Choroid plexus epithelial cell (primary cell): ENCODE measurements around the gene TTC1.

Experiments used
- DNase-seq: peaks from one replicate; pipeline ENCODE4 v3.0.0-alpha.2; 2010; ENCODE audit warnings: low read depth
- H3K4me3 ChIP-seq: 2 replicates; pipeline ENCODE4 v1.5.1; 2011; ENCODE audit warnings: low read depth, mild to moderate bottlenecking, control low read depth, low read length, moderate library complexity
- TF ChIP-seq, protein P1 (sequence below): conservative IDR thresholded peaks from 2 replicates; pipeline ENCODE4 v1.5.1; 2011; ENCODE audit warnings: low read depth, mild to moderate bottlenecking, control low read depth, inconsistent platforms, low read length, moderate library complexity

The TTC1 gene

DNA sequence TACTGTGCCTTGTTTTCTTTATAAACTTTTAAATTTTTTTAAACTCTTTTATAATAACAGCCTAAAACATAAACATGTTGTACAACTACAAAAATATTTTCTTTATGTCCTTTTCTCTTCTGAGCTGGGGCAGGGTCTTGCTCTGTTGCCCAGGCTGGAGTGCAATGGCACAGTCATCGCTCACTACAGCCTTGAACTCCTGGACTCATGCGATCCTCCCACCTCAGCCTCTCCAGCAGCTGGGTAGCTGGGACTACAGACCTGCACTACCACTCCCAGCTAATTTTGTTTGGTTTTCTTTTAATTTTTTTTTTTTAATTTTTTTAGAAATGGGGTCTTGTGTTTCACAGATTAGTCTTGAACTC lies 31.5 kb downstream of the TTC1 start:
- TF ChIP-seq, protein P1, sequence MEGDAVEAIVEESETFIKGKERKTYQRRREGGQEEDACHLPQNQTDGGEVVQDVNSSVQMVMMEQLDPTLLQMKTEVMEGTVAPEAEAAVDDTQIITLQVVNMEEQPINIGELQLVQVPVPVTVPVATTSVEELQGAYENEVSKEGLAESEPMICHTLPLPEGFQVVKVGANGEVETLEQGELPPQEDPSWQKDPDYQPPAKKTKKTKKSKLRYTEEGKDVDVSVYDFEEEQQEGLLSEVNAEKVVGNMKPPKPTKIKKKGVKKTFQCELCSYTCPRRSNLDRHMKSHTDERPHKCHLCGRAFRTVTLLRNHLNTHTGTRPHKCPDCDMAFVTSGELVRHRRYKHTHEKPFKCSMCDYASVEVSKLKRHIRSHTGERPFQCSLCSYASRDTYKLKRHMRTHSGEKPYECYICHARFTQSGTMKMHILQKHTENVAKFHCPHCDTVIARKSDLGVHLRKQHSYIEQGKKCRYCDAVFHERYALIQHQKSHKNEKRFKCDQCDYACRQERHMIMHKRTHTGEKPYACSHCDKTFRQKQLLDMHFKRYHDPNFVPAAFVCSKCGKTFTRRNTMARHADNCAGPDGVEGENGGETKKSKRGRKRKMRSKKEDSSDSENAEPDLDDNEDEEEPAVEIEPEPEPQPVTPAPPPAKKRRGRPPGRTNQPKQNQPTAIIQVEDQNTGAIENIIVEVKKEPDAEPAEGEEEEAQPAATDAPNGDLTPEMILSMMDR = no peak
- no peak for DNase-seq
- H3K4me3 ChIP-seq = no peak overlapping the region

DNA sequence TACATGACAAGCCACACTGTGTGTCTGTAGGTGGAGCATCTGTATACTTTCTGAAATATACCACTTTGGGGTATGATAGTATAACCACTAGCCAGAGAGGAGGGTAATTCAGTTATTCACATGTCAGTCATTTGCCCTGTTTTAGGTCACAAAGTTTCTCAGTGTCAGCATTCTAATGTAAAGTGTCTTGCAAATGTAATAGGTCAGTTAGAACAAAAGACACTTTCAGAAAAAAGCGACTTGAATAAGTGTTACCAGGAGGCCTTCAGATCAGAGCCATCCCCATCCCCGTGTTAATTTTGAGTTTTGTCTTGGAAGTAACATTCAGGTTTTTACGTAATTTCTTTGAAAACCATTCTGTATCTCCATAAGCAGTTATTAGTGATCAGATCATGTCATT lies 33.7 kb downstream of the TTC1 start:
- TF ChIP-seq, protein P1 = no peak
- no peak overlapping the region for H3K4me3 ChIP-seq
- no peak for DNase-seq

- H3K4me3 ChIP-seq = no peak overlapping the region
- TF ChIP-seq, protein P1 = no peak
- no peak for DNase-seq
Observed at GRCh38 chr5:160044391-160044804, 35.5 kb downstream of the TTC1 start.

DNA sequence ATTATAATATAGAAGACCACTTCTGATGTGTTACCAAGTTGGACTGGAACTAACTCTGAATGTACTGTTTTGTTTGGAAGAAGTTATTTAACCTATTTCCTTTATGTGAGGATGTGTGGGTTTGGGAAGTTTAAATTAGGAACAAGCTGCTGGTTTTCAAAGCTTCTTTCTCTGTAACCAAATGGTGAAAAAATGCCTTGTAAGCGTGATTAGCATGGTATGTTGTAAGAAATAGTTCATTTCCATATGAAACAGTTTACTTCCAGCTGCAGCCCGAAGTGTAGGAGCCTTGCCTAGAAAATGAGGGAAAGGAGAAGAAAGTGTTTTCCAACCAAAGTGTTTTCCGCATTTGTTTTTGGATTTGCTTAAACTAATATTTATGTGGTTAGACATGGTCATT lies 36.0 kb downstream of the TTC1 start:
- peak; percentile 13 for DNase-seq
- TF ChIP-seq, protein P1 = no peak
- H3K4me3 ChIP-seq = no peak overlapping the region

DNA sequence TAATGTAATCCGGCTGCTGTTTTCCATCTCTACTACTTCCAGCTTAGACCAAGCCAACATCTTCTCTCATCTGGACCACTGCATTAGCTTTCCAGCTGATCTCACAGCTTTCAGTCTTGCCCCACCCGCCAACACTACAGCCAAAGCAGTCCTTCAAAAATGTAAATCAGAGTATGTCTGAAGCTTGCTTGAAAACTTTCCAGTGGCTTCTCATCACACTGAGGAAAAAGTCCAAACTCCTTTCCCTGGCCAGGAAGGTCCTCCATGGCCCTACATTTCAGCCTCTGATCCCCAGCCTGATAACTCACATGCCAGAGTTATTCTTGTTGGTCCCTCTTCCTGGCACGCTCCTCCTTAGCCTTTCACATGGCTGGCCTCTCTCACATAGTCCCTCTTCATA lies 38.5 kb downstream of the TTC1 start:
- H3K4me3 ChIP-seq = no peak overlapping the region
- TF ChIP-seq, protein P1 = no peak
- DNase-seq = no peak

DNA sequence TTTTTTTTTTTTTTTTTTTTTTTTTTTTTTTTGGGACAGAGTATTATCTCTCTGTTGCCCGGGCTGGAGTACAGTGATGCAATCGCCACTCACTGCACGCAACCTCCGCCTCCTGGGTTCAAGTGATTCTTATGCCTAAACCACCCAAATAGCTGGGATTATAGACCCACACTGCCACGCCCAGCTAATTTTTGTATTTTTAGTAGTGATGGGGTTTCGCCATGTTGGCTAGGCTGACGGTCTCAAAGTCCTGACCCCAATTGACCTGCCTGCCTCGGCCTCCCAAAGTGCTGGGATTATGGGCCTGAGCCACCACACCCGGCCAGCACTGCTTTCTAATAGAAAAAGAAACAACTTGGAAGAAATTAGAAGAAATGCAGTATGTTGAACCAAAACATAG lies 39.2 kb downstream of the TTC1 start:
- no peak overlapping the region for H3K4me3 ChIP-seq
- TF ChIP-seq, protein P1 = no peak
- no peak for DNase-seq

GRCh38 chr5:160049099-160049498 lies 40.2 kb downstream of the TTC1 start:
- DNase-seq = no peak
- H3K4me3 ChIP-seq = no peak overlapping the region
- TF ChIP-seq, protein P1 = no peak
